Upper lobe of left lung (tissue), 4 donors: Measurements from ENCODE around the gene KRTAP5-10.

Experiments used
- POLR2A ChIP-seq, 4 donors: fragments of 450-650 bp; IDR thresholded peaks; one replicate each; pipeline ENCODE4 v1.5.1; 2016 to 2017; ENCODE audit warnings: antibody characterized with exemption in 4 of 4, mild to moderate bottlenecking in 2 of 4
- POLR2AphosphoS5 ChIP-seq, 2 donors: sonication (generic); formaldehyde crosslinking; IDR thresholded peaks; one replicate each; pipeline ENCODE4 v1.5.1; 2017; ENCODE audit warnings: antibody characterized with exemption in 2 of 2
- TF ChIP-seq, protein P1 (sequence below), 6 experiments: fragments of 450-650 bp in 4 of 6; fragments of 200-600 bp in 2 of 6; sonication (generic) in 2 of 6; IDR thresholded peaks; one replicate each; pipeline ENCODE4 v1.5.1; 2016 to 2019; ENCODE audit warnings: antibody characterized with exemption in 6 of 6

DNA sequence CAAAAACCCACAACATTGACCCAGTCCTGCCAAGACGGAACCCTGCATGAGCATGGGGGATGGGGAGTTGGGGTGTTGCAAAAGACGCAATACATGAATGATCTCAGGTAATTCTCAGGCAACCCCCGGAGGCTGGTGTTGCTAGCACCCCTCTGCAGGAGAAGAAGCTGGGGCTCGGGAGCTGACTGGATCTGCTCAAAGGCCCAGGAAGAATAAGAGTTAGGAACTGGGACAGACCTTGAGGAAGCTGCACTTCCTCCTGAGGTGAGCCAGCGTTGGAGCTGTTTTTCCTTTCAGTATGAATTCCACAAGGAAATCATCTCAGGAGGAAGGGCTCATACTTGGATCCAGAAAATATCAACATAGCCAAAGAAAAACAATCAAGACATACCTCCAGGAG lies 17.2 kb upstream of the KRTAP5-10 start, which contains the start of gene KRTAP5-9:
- TF ChIP-seq, protein P1, sequence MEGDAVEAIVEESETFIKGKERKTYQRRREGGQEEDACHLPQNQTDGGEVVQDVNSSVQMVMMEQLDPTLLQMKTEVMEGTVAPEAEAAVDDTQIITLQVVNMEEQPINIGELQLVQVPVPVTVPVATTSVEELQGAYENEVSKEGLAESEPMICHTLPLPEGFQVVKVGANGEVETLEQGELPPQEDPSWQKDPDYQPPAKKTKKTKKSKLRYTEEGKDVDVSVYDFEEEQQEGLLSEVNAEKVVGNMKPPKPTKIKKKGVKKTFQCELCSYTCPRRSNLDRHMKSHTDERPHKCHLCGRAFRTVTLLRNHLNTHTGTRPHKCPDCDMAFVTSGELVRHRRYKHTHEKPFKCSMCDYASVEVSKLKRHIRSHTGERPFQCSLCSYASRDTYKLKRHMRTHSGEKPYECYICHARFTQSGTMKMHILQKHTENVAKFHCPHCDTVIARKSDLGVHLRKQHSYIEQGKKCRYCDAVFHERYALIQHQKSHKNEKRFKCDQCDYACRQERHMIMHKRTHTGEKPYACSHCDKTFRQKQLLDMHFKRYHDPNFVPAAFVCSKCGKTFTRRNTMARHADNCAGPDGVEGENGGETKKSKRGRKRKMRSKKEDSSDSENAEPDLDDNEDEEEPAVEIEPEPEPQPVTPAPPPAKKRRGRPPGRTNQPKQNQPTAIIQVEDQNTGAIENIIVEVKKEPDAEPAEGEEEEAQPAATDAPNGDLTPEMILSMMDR (IDR thresholded peaks at IDR 0.05): no peak
- TF ChIP-seq POLR2AphosphoS5 (IDR thresholded peaks at IDR 0.05) (no peak), POLR2A (IDR thresholded peaks at IDR 0.05) (no peak)
